ENCODE results near the gene ACAP1. TPM values are rescaled to one million over a fixed set of nuclear protein-coding genes. Genes with fewer than 3 reads are reported as not detected.

ACAP1 gene
- total and polyA plus RNA-seq, 9 of the 15 experiments (the other 6 are each of a cell fraction or from before 2014, with no cell fraction given) = 0.15 to 8.5 (median 2.4) TPM

GRCh38 chr17:7394452-7395191 lies 58.3 kb downstream of the ACAP1 start, which contains the start of gene PLSCR3 (continued):
- TF ChIP-seq PHF8 (IDR thresholded peaks at IDR 0.05; ENCODE audit: borderline replicate concordance, low read length) (peak; percentile 84; the same call in 1 of the 2 replicates), FOXM1 (IDR thresholded peaks at IDR 0.05; ENCODE audit: low read depth) (no peak), FOXM1 (CRISPR knock-in tag; IDR thresholded peaks at IDR 0.05; ENCODE audit: low read depth) (no peak), MXI1 (IDR thresholded peaks at IDR 0.05; ENCODE audit: low read depth, low read length) (no peak), DDX20 (tag; IDR thresholded peaks at IDR 0.05; ENCODE audit: low read depth) (no peak), RBFOX2 (IDR thresholded peaks at IDR 0.05; ENCODE audit: low read depth, low read length) (peak; percentile 81), CBFB (CRISPR knock-in tag; IDR thresholded peaks at IDR 0.05) (no peak), ZNF197 (CRISPR knock-in tag; IDR thresholded peaks at IDR 0.05; ENCODE audit: low read depth) (no peak), ZNF184 (CRISPR knock-in tag; IDR thresholded peaks at IDR 0.05) (no peak), L3MBTL2 (IDR thresholded peaks at IDR 0.05) (peak; percentile 93), DLX4 (CRISPR knock-in tag; IDR thresholded peaks at IDR 0.05) (no peak), HDAC3 (IDR thresholded peaks at IDR 0.05; ENCODE audit: borderline replicate concordance, partially characterized antibody) (no peak), SIX5 (IDR thresholded peaks at IDR 0.05; ENCODE audit: borderline replicate concordance in 1 of 2, insufficient read depth in 1 of 2, low read depth in 1 of 2, low read length in 2 of 2) (no peak), POLR2A (conservative IDR thresholded peaks at IDR 0.05) (peak; percentile 66; the same call in 1 of the 2 replicates), XRCC5 (IDR thresholded peaks at IDR 0.05; ENCODE audit: low read depth, low read length) (no peak), FOXP1 (CRISPR knock-in tag; IDR thresholded peaks at IDR 0.05) (peak; percentile 52; the same call in 1 of the 2 replicates), HLTF (IDR thresholded peaks at IDR 0.05) (0 out of 2 replicates have a peak, but pooled peaks have one; percentile 1), PRDM10 (IDR thresholded peaks at IDR 0.05; ENCODE audit: partially characterized antibody) (no peak)
- TF ChIP-seq, protein P1, sequence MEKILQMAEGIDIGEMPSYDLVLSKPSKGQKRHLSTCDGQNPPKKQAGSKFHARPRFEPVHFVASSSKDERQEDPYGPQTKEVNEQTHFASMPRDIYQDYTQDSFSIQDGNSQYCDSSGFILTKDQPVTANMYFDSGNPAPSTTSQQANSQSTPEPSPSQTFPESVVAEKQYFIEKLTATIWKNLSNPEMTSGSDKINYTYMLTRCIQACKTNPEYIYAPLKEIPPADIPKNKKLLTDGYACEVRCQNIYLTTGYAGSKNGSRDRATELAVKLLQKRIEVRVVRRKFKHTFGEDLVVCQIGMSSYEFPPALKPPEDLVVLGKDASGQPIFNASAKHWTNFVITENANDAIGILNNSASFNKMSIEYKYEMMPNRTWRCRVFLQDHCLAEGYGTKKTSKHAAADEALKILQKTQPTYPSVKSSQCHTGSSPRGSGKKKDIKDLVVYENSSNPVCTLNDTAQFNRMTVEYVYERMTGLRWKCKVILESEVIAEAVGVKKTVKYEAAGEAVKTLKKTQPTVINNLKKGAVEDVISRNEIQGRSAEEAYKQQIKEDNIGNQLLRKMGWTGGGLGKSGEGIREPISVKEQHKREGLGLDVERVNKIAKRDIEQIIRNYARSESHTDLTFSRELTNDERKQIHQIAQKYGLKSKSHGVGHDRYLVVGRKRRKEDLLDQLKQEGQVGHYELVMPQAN (IDR thresholded peaks at IDR 0.05; ENCODE audit: borderline replicate concordance) = peak; percentile 55; the same call in 1 of the 2 replicates
- TF ChIP-seq, protein P2, sequence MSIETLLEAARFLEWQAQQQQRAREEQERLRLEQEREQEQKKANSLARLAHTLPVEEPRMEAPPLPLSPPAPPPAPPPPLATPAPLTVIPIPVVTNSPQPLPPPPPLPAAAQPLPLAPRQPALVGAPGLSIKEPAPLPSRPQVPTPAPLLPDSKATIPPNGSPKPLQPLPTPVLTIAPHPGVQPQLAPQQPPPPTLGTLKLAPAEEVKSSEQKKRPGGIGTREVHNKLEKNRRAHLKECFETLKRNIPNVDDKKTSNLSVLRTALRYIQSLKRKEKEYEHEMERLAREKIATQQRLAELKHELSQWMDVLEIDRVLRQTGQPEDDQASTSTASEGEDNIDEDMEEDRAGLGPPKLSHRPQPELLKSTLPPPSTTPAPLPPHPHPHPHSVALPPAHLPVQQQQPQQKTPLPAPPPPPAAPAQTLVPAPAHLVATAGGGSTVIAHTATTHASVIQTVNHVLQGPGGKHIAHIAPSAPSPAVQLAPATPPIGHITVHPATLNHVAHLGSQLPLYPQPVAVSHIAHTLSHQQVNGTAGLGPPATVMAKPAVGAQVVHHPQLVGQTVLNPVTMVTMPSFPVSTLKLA (conservative IDR thresholded peaks at IDR 0.05) = peak; percentile 34 to 55; a peak in 2 of 4 replicates

Data from K562 (cell line).